BJ (cell line): ENCODE measurements around the gene DZANK1. TPM values are rescaled to one million over a fixed set of nuclear protein-coding genes. Genes with fewer than 3 reads are reported as not detected.
"Not testable (repeated sequence)": the region's sequence is repeated elsewhere in the genome, so short reads cannot be mapped to it uniquely, and the experiment has no call there.

Experiments used
- CTCF ChIA-PET: fragments of 350-600 bp; formaldehyde crosslinking; extraction: SDS; loops from one replicate; lab custom pipeline; 2021; ENCODE audit warnings: antibody characterized with exemption, inconsistent platforms; lab: Yijun Ruan, JAX
- POLR2A ChIA-PET: fragments of 300-600 bp; sonication (Branson Sonifier 250); formaldehyde crosslinking; extraction: SDS; loops from one replicate; lab custom pipeline; 2021; ENCODE audit warnings: antibody characterized with exemption; lab: Charles Lee
- DNase-seq: peaks from one replicate; pipeline ENCODE4 v3.0.0-alpha.2; 2011; ENCODE audit warnings: low read depth
- H3K27me3 ChIP-seq: 2 replicates; pipeline ENCODE4 v1.6.0; 2011; ENCODE audit warnings: low read length; ENCODE audit not compliant: control insufficient read depth, insufficient read depth
- H3K36me3 ChIP-seq: 2 replicates; pipeline ENCODE4 v1.5.1; 2011; ENCODE audit warnings: low read length; ENCODE audit not compliant: control insufficient read depth, insufficient read depth
- H3K4me3 ChIP-seq: 2 replicates; pipeline ENCODE4 v1.5.1; 2011; ENCODE audit warnings: low read depth, mild to moderate bottlenecking, control low read depth, low read length
- CTCF ChIP-seq: IDR thresholded peaks from 2 replicates; pipeline ENCODE4 v1.5.1; 2011; ENCODE audit warnings: low read depth, mild to moderate bottlenecking, control low read depth, inconsistent platforms, low read length, moderate library complexity; ENCODE audit not compliant: insufficient read depth
- polyA plus RNA-seq: library from polyadenylated mRNA; depleted of rRNA; stranded (reverse); fragments of >200 nt; gene quantifications from 2 replicates; pipeline ENCODE4 v1.2.3, GENCODE V29; 2011

The DZANK1 gene
- polyA plus RNA-seq, 1 experiment = 2.0 TPM

GRCh38 chr20:18405826-18406225 lies 61.0 kb downstream of the DZANK1 start:
- CTCF ChIA-PET = no interaction called here
- no peaks in the 10 kb centered on the region for H3K27me3 ChIP-seq
- no peak for TF ChIP-seq CTCF
- POLR2A ChIA-PET = no interaction called here
- no peak overlapping the region for H3K4me3 ChIP-seq
- DNase-seq = no peak
- H3K36me3 ChIP-seq = no peaks in the 10 kb centered on the region

GRCh38 chr20:18404172-18404571 lies 62.7 kb downstream of the DZANK1 start:
- ChIA-PET POLR2A (no interaction called here), CTCF (no interaction called here)
- Histone ChIP-seq H3K36me3 (no peaks in the 10 kb centered on the region), H3K4me3 (no peak overlapping the region), H3K27me3 (no peaks in the 10 kb centered on the region)
- no peak for TF ChIP-seq CTCF
- no peak for DNase-seq

- CTCF ChIA-PET = no interaction called here
- Histone ChIP-seq H3K27me3 (no peaks in the 10 kb centered on the region), H3K36me3 (no peaks in the 10 kb centered on the region), H3K4me3 (no peak overlapping the region)
- no peak for DNase-seq
- TF ChIP-seq CTCF = no peak
- POLR2A ChIA-PET = no interaction called here
Observed at GRCh38 chr20:18403269-18403668, 63.6 kb downstream of the DZANK1 start.

GRCh38 chr20:18401305-18401704 lies 65.5 kb downstream of the DZANK1 start:
- ChIA-PET CTCF (no interaction called here), POLR2A (no interaction called here)
- H3K27me3 ChIP-seq = no peaks in the 10 kb centered on the region
- H3K4me3 ChIP-seq = no peak overlapping the region
- no peaks in the 10 kb centered on the region for H3K36me3 ChIP-seq
- DNase-seq = no peak
- TF ChIP-seq CTCF = no peak

GRCh38 chr20:18400460-18400859 lies 66.4 kb downstream of the DZANK1 start:
- TF ChIP-seq CTCF = no peak
- ChIA-PET CTCF (no interaction called here), POLR2A (no interaction called here)
- no peaks in the 10 kb centered on the region for H3K27me3 ChIP-seq
- DNase-seq = no peak
- no peak overlapping the region for H3K4me3 ChIP-seq
- H3K36me3 ChIP-seq = no peaks in the 10 kb centered on the region

- POLR2A ChIA-PET = not testable (repeated sequence)
- CTCF ChIA-PET = interaction anchor here (0.6 to 1.5 kb wide), 2 partner anchors 11 to 17 kb away, joined by 3 read pairs; no protein-coding TSS in a partner anchor
Observed at GRCh38 chr20:18398713-18399112, 68.1 kb downstream of the DZANK1 start.

More at GRCh38 chr20:18398713-18399112, 68.1 kb downstream of the DZANK1 start:
- not testable (repeated sequence) for H3K27me3 ChIP-seq, H3K36me3 ChIP-seq, H3K4me3 ChIP-seq, DNase-seq
